ENCODE results near the gene NUTM2B.
"Not testable (repeated sequence)": the region's sequence is repeated elsewhere in the genome, so short reads cannot be mapped to it uniquely, and the experiment has no call there.

Gene NUTM2B

DNA sequence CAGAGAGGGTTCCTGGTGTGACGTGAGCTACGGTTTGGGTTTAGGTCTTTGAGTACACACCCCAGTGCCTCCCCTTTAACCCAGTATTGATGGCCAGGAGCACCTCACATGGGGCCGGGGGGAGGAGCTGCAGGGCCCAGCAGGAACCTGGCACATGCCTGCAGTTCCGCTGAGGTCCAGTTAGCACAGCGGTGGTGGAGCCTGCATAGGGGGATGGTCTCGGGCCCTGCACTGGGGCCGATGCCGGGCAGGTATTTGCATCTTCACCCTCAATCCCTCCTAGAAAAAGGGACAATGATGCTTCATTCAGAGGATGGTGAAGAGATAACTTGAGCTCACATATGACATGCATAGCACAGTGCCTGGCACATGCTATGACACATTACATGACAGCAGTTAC lies 4.0 kb downstream of the NUTM2B start:
- DNase-seq (ENCODE audit: low read depth, low spot score); H3K4me3 ChIP-seq (ENCODE audit: low read depth, low read length); CTCF ChIA-PET; POLR2A ChIA-PET: not testable (repeated sequence)

DNA sequence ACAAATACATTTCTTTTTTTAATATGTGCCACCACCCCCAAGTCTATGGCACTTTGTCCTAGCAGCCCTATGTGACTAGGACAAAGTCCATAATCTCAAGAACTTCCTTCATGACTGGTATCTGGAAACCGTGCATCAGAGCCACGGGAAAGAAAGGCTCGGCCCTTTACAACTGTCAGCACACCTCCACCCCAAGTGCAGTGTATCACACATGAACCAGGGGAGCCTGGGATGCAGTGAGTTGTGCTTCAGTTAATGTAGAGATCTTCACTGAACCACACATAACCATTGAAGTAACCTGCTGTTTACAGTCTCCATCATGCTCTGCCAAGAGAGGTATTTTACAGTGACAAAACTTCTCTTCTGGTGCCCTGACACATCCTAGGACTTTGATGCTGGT lies 11.9 kb downstream of the NUTM2B start:
- POLR2A ChIA-PET; H3K4me3 ChIP-seq (ENCODE audit: low read depth, low read length); CTCF ChIA-PET; DNase-seq (ENCODE audit: low read depth, low spot score): not testable (repeated sequence)

DNA sequence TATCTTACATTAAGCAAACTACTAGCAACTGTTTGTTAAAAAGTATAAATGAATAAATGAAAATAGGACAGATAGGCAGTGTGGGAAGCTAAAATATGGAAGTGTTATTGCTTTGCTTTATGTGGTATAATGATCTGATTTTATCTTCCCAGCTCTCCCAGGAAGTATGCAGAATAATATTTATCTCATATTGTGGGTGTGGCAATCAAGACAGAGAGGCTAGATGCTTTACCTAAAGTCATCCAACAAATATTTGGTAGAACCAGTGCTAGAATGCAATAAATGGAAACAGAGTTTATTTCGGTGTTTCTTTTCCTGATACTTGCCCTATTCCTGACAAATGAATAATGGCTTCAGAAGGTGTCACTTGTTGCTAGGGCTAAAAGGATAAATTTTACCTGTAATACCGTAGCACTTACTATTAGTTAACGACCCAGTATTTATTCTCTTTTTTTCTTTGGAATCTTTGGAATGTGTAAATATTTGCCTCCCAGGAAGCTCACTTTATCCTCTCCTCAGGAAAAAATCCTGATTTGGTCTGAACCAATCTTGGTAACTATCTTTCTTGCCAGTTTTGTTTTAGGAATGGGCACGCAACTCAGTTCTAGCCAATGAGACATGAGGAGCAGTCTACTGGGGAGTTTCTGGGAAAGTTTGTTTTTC lies 14.0 kb downstream of the NUTM2B start:
- H3K4me3 ChIP-seq (ENCODE audit: low read depth, low read length); CTCF ChIA-PET; POLR2A ChIA-PET; DNase-seq (ENCODE audit: low read depth, low spot score): not testable (repeated sequence)

DNA sequence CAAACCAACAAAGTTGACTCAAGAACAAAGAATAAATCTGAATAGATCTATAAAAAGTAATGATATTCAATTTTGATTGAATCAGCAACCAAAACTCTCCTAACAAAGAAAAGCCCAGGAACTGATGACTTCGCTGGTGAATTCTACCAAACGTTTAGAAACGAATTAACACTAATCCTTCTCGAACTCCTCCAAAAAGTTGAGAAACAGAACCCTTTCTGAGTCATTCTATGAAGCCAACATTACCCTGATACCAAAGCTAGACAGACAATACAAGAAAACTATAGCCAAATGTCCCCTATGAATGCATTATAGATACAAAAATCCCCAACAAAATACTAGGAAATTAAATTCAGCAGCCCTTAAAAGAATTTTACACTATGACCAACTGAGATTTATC lies 17.0 kb downstream of the NUTM2B start:
- POLR2A ChIA-PET; CTCF ChIA-PET; H3K4me3 ChIP-seq (ENCODE audit: low read depth, low read length); DNase-seq (ENCODE audit: low read depth, low spot score): not testable (repeated sequence)

DNA sequence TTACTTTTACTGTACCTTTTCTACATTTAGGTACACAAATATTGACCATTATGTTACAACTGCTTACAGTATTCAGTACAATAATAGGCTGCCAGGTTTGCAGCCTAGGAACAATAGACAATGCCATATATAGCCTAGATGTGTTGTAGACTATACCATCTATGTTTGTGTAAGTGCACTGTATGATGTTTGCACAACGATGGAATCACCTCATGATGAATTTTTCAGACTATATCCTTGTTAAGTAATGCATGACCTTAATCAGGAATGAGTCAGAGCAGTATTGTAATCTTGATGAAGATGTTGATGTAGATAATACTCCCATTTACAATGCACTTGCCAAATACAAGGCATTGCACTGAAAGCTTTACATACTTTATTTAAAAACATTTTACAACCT lies 23.6 kb downstream of the NUTM2B start:
- H3K4me3 ChIP-seq (ENCODE audit: low read depth, low read length); DNase-seq (ENCODE audit: low read depth, low spot score); CTCF ChIA-PET; POLR2A ChIA-PET: not testable (repeated sequence)

DNA sequence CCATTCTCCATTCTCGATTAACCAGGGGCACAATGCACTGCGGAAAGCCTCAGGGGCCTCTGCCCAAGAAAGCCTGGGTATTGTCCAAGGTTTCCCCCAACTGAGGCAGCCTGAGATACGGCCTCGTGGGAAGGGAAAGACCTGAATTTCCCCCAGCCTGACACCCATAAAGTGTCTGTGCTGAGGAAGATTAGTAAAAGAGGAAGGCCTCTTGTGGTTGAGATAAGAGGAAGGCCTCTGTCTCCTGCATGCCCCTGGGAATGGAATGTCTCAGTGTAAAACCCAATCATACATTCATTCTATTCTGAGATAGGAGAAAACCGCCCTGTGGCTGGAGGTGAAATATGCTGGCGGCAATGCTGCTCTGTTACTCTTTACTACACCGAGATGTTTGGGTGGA lies 41.8 kb downstream of the NUTM2B start:
- CTCF ChIA-PET; POLR2A ChIA-PET; H3K4me3 ChIP-seq (ENCODE audit: low read depth, low read length); DNase-seq (ENCODE audit: low read depth, low spot score): not testable (repeated sequence)

DNA sequence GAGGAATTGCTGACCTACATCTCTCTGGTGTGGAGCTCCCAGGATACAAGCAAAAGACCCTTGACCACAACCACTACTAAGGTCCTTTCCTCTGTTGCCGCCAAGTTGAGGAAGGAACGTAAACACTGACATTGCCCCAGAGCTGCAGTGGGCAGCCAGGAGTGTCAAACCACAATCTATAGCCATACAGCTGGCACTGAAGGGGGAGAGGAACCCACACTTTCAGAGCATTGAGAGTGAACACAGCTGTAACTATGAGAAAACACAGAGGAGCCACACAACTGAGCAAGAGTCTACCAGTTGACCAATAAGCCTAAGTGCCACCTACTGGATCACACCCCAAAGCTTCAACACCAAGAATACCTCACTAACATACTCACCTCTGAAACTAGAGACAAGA lies 45.5 kb downstream of the NUTM2B start:
- CTCF ChIA-PET; H3K4me3 ChIP-seq (ENCODE audit: low read depth, low read length); POLR2A ChIA-PET; DNase-seq (ENCODE audit: low read depth, low spot score): not testable (repeated sequence)

DNA sequence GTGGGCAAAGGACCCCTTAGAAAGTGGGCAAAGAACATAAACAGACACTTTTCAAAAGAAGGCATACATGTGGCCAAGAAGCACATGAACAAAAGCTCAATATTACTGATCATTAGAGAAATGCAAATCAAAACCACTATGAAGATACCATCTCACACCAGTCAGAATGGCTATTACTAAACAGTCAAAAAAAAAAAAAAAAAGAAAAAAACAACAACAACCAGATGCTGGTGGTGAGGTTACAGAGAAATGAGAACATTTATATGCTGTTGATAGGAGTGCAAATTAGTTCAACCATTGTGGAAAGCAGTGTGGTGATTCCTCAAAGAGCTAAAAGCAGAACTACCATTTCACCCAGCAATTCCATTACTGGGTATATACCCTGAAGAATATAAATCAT lies 50.6 kb downstream of the NUTM2B start:
- H3K4me3 ChIP-seq (ENCODE audit: low read depth, low read length); POLR2A ChIA-PET; DNase-seq (ENCODE audit: low read depth, low spot score); CTCF ChIA-PET: not testable (repeated sequence)

DNA sequence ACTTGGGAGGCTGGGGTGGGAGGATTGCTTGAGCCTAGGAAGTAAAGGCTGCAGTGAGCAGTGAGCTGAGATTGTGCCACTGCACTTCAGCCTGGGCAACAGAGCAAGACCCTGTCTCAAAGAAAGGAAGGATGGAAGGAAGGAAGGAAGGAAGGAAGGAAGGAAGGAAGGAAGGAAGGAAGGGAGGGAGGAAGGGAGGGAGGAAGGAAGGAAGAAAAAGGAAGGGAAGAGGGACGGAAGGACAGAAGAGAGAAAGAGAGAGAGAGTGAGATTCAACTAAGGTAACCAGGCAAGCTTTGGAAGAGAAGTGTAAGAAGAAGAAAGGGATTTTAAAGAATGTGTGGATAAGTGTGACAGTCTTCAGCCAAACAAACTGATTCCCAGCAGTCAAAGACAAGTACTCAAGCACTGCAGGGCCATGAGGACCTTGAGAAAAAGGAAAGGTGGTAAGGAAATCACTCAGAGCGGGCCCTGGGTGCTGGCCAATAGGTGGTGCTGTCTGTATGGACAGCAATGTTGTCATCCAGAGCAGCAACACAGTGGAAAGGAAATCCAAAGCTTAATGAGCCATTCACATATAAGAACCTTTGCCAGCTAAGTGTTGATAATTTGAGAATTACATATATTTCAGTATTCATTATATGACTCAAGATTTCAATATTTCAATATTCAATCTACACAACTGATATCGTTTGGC lies 55.4 kb downstream of the NUTM2B start:
- DNase-seq (ENCODE audit: low read depth, low spot score); H3K4me3 ChIP-seq (ENCODE audit: low read depth, low read length); CTCF ChIA-PET; POLR2A ChIA-PET: not testable (repeated sequence)
